Erythroblast (primary cell): Measurements from ENCODE around the gene CDKN2C.
"Not testable (repeated sequence)": the region's sequence is repeated elsewhere in the genome, so short reads cannot be mapped to it uniquely, and the experiment has no call there.

Experiments used
- DNase-seq, 2 experiments: peaks; one replicate each; lab custom pipeline; 2025; lab: John Stamatoyannopoulos, UW
- GATA1 ChIP-seq: IDR thresholded peaks from 2 replicates; pipeline ENCODE4 v1.6.1; 2011; ENCODE audit warnings: low read depth, mild to moderate bottlenecking, control low read depth, low read length, moderate library complexity
- POLR2A ChIP-seq: IDR thresholded peaks from 2 replicates; pipeline ENCODE4 v1.6.1; 2011; ENCODE audit warnings: mild to moderate bottlenecking, low read length

Gene CDKN2C

GRCh38 chr1:50978852-50979781, 9.1 kb downstream of the CDKN2C start:
- peak; percentile 26 to 49 for DNase-seq

GRCh38 chr1:50979937-50980336, 9.9 kb downstream of the CDKN2C start:
- TF ChIP-seq GATA1 = no peak

More at GRCh38 chr1:50978852-50979781, 9.1 kb downstream of the CDKN2C start:
- TF ChIP-seq GATA1 = no peak
- TF ChIP-seq POLR2A = no peak

GRCh38 chr1:50980505-50980904, 10.5 kb downstream of the CDKN2C start:
- TF ChIP-seq POLR2A = no peak
- TF ChIP-seq GATA1 = no peak
- DNase-seq = no peak

More at GRCh38 chr1:50979937-50980336, 9.9 kb downstream of the CDKN2C start:
- DNase-seq = no peak

GRCh38 chr1:50981741-50982140, 11.7 kb downstream of the CDKN2C start:
- DNase-seq = no peak
- TF ChIP-seq GATA1 = no peak
- no peak for TF ChIP-seq POLR2A

- TF ChIP-seq GATA1 (no peak), POLR2A (no peak)
- DNase-seq = no peak
Measured at GRCh38 chr1:50982611-50983010, 12.6 kb downstream of the CDKN2C start.

GRCh38 chr1:50983219-50983802, 13.3 kb downstream of the CDKN2C start:
- no peak for DNase-seq
- TF ChIP-seq GATA1 (no peak), POLR2A (no peak)

- TF ChIP-seq POLR2A = no peak
- no peak for TF ChIP-seq GATA1
Measured at GRCh38 chr1:50985094-50985493, 15.0 kb downstream of the CDKN2C start.

GRCh38 chr1:50986653-50987052, 16.6 kb downstream of the CDKN2C start:
- no peak for TF ChIP-seq GATA1
- TF ChIP-seq POLR2A = no peak
- peak in 1 of 2 experiments; percentile 8 for DNase-seq

More at GRCh38 chr1:50985094-50985493, 15.0 kb downstream of the CDKN2C start:
- DNase-seq = no peak

- DNase-seq = no peak
- TF ChIP-seq GATA1 (no peak), POLR2A (no peak)
Measured at GRCh38 chr1:50989694-50990093, 19.6 kb downstream of the CDKN2C start.

GRCh38 chr1:50992532-50993318, 22.7 kb downstream of the CDKN2C start:
- no peak for TF ChIP-seq POLR2A
- TF ChIP-seq GATA1 = no peak
- no peak for DNase-seq

- TF ChIP-seq GATA1 (no peak), POLR2A (no peak)
- DNase-seq = no peak
Measured at GRCh38 chr1:50993645-50994044, 23.6 kb downstream of the CDKN2C start.

- TF ChIP-seq POLR2A = no peak
- no peak for DNase-seq
Measured at GRCh38 chr1:50994997-50995396, 25.0 kb downstream of the CDKN2C start.

GRCh38 chr1:50995651-50996050, 25.6 kb downstream of the CDKN2C start:
- TF ChIP-seq POLR2A (no peak), GATA1 (no peak)
- no peak for DNase-seq

- DNase-seq = no peak
Measured at GRCh38 chr1:50996083-50996482, 26.0 kb downstream of the CDKN2C start.

GRCh38 chr1:50999375-50999774, 29.3 kb downstream of the CDKN2C start:
- not testable (repeated sequence) for DNase-seq

More at GRCh38 chr1:50996083-50996482, 26.0 kb downstream of the CDKN2C start:
- TF ChIP-seq POLR2A = no peak
- no peak for TF ChIP-seq GATA1
